Right atrium auricular region (tissue), 2 donors: ENCODE results near the gene PYGB. TPM values are rescaled to one million over a fixed set of nuclear protein-coding genes. Genes with fewer than 3 reads are reported as not detected.

ENCODE experiments used
- DNase-seq: peaks from one replicate; pipeline ENCODE4 v3.0.0-alpha.2; 2019; ENCODE audit warnings: low spot score
- H3K27ac ChIP-seq, 2 donors: fragments of 200-600 bp; sonication (generic); 1 replicate in 1 of 2; 2 replicates in 1 of 2; pipeline ENCODE4 v1.5.1; 2016 to 2019
- H3K27me3 ChIP-seq, 2 donors: fragments of 200-600 bp; sonication (generic); one replicate each; pipeline versions ENCODE4 v1.5.1 to v1.6.0; 2017 to 2019
- H3K36me3 ChIP-seq: fragments of 200-600 bp; sonication (generic); one replicate; pipeline ENCODE4 v1.5.1; 2016
- H3K4me1 ChIP-seq, 2 donors: fragments of 200-600 bp; sonication (generic); one replicate each; pipeline versions ENCODE4 v1.5.1 to v1.6.0; 2017 to 2019
- H3K4me3 ChIP-seq, 2 donors: fragments of 200-600 bp; sonication (generic); 1 replicate in 1 of 2; 2 replicates in 1 of 2; pipeline ENCODE4 v1.5.1; 2017 to 2019; ENCODE audit warnings: mild to moderate bottlenecking in 1 of 2, moderate library complexity in 1 of 2
- H3K9me3 ChIP-seq, 2 donors: fragments of 200-600 bp; sonication (generic); one replicate each; pipeline ENCODE4 v1.5.1; 2019
- CTCF ChIP-seq, 2 donors: fragments of 200-600 bp; sonication (generic); IDR thresholded peaks; one replicate each; pipeline ENCODE4 v1.5.1; 2019; ENCODE audit warnings: antibody characterized with exemption in 2 of 2
- total RNA-seq, 2 donors: library from RNA; depleted of rRNA; stranded (reverse); fragments of >200 nt; gene quantifications; one replicate each; pipeline ENCODE4 v1.1.0, GENCODE V29; 2016

Gene PYGB
- total RNA-seq: 100 to 1,000 TPM; 145 to 174 TPM

GRCh38 chr20:25247956-25248785 lies at the start of gene PYGB:
Gene PYGB (plus strand): TSS chr20:25248085. CDS start chr20:25248179, 94 bp downstream.
- TF ChIP-seq CTCF (IDR thresholded peaks at IDR 0.05): no peak
- Histone ChIP-seq H3K36me3 (peaks cover 5% of the 10 kb centered on the region), H3K9me3 (no peaks in the 10 kb centered on the region), H3K27ac (peak within 1 kb of the TSS; percentile 96 to 97), H3K4me1 (peaks cover 0 to 60% of the 10 kb centered on the region in 2 donors), H3K27me3 (no peaks in the 10 kb centered on the region), H3K4me3 (peak within 1 kb of the TSS; percentile 85 to 92)
- peak; percentile 81 for DNase-seq

GRCh38 chr20:25198663-25199383 lies 49.1 kb upstream of the PYGB start:
- Histone ChIP-seq H3K4me3 (no peak overlapping the region), H3K27me3 (no peaks in the 10 kb centered on the region), H3K36me3 (no peaks in the 10 kb centered on the region), H3K9me3 (no peaks in the 10 kb centered on the region), H3K27ac (peak overlapping the region; percentile 95 to 98), H3K4me1 (peaks cover 0 to 45% of the 10 kb centered on the region in 2 donors)
- DNase-seq: no peak
- no peak for TF ChIP-seq CTCF (IDR thresholded peaks at IDR 0.05)

GRCh38 chr20:25199473-25200260 lies 48.2 kb upstream of the PYGB start:
- Histone ChIP-seq H3K4me1 (peaks cover 0 to 44% of the 10 kb centered on the region in 2 donors), H3K4me3 (no peak overlapping the region)
- no peak for TF ChIP-seq CTCF (IDR thresholded peaks at IDR 0.05)

GRCh38 chr20:25203089-25203488 lies 44.8 kb upstream of the PYGB start:
- no peaks in the 10 kb centered on the region for H3K27me3 ChIP-seq
- peaks cover 0 to 48% of the 10 kb centered on the region in 2 donors for H3K4me1 ChIP-seq
- no peak overlapping the region for H3K4me3 ChIP-seq
- peaks cover 7% of the 10 kb centered on the region for H3K36me3 ChIP-seq
- no peak for TF ChIP-seq CTCF (IDR thresholded peaks at IDR 0.05)
- H3K27ac ChIP-seq: peak overlapping the region; percentile 77 to 98
- DNase-seq: no peak
- H3K9me3 ChIP-seq: no peaks in the 10 kb centered on the region

More at GRCh38 chr20:25199473-25200260, 48.2 kb upstream of the PYGB start:
- no peaks in the 10 kb centered on the region for H3K27me3 ChIP-seq
- no peaks in the 10 kb centered on the region for H3K36me3 ChIP-seq
- peak; percentile 58 for DNase-seq
- H3K27ac ChIP-seq: peak overlapping the region; percentile 95 to 98
- no peaks in the 10 kb centered on the region for H3K9me3 ChIP-seq

- Histone ChIP-seq H3K27ac (peak overlapping the region; percentile 77 to 98), H3K4me1 (peaks cover 0 to 49% of the 10 kb centered on the region in 2 donors)
- no peak for TF ChIP-seq CTCF (IDR thresholded peaks at IDR 0.05)
Measured at GRCh38 chr20:25203871-25204320, 44.0 kb upstream of the PYGB start.

More at GRCh38 chr20:25203871-25204320, 44.0 kb upstream of the PYGB start:
- H3K9me3 ChIP-seq: no peaks in the 10 kb centered on the region
- no peak overlapping the region for H3K4me3 ChIP-seq
- peaks cover 7% of the 10 kb centered on the region for H3K36me3 ChIP-seq
- no peaks in the 10 kb centered on the region for H3K27me3 ChIP-seq
- DNase-seq: no peak
